Heart right ventricle (tissue), 16 donors: ENCODE measurements around the gene ABHD15. TPM values are rescaled to one million over a fixed set of nuclear protein-coding genes. Genes with fewer than 3 reads are reported as not detected.

Source experiments
- ATAC-seq, 8 donors: fragments of 200-7000 bp; cut with Tn5 transposase; one replicate each; pipeline ENCODE4 v1.9.1; 2020; ENCODE audit warnings: mild to moderate bottlenecking in 8 of 8, moderate library complexity in 8 of 8, moderate number of reproducible peaks in 1 of 8
- DNase-seq, 2 donors: peaks; one replicate each; pipeline ENCODE4 v3.0.0-alpha.2; 2020
- H3K27ac ChIP-seq, 10 donors: fragments of 200-600 bp; sonication (generic) in 2 of 10; one replicate each; pipeline versions ENCODE4 v1.5.0 to v1.8.0; 2020 to 2022; ENCODE audit warnings: mild to moderate bottlenecking in 3 of 10
- H3K27me3 ChIP-seq, 7 donors: fragments of 200-600 bp; one replicate each; pipeline ENCODE4 v1.8.0; 2021 to 2022; ENCODE audit warnings: mild to moderate bottlenecking in 2 of 7
- H3K36me3 ChIP-seq, 9 donors: fragments of 200-600 bp; sonication (generic) in 1 of 9; one replicate each; pipeline versions ENCODE4 v1.5.0 to v1.8.0; 2020 to 2022; ENCODE audit warnings: mild to moderate bottlenecking in 2 of 9
- H3K4me1 ChIP-seq, 9 donors: fragments of 200-600 bp; sonication (generic) in 1 of 9; one replicate each; pipeline versions ENCODE4 v1.5.0 to v1.8.0; 2020 to 2022; ENCODE audit warnings: mild to moderate bottlenecking in 4 of 9
- H3K4me3 ChIP-seq, 10 donors: fragments of 200-600 bp; sonication (generic) in 2 of 10; one replicate each; pipeline versions ENCODE4 v1.5.0 to v1.8.0; 2020 to 2022; ENCODE audit warnings: mild to moderate bottlenecking in 7 of 10, moderate library complexity in 2 of 10
- H3K9me3 ChIP-seq, 11 donors: fragments of 200-600 bp in 10 of 11; sonication (generic) in 2 of 11; one replicate each; pipeline versions ENCODE4 v1.5.0 to v1.8.0; 2013 to 2022; ENCODE audit warnings: mild to moderate bottlenecking in 2 of 11, control low read depth in 1 of 11, moderate library complexity in 1 of 11
- WGBS, 2 donors: extraction: QIAGEN DNeasy Blood & Tissue Kit; methylation state at CpG; one replicate each; pipeline ENCODE4 v1.1.7; 2013; ENCODE audit warnings: inconsistent platforms in 1 of 2; 5-methylcytosine and 5-hydroxymethylcytosine counted together
- intact Hi-C, 10 donors: fragments of 100-400 bp; cut with DNase I; formaldehyde crosslinking; loops; one replicate each; pipeline versions ENCODE4 v1.11.1 to v1.14.2; 2022
- polyA plus RNA-seq, 2 donors: library from polyadenylated mRNA; stranded (reverse); fragments of 200-250 nt; gene quantifications; one replicate each; pipeline ENCODE4 v1.2.3, GENCODE V29; 2013
- total RNA-seq, 10 donors: library from RNA; stranded (reverse); fragmentation: NEBNext Ultra II Directional in 3 of 10; extraction: Animal tissue kit (Norgen Biotek cat#: 25700) in 3 of 10; gene quantifications; one replicate each; pipeline versions ENCODE4 v1.2.1 to v1.2.4, GENCODE V29; 2021 to 2023
- TF ChIP-seq, protein P1 (sequence below), 9 donors: fragments of 200-600 bp; sonication (generic) in 2 of 9; IDR thresholded peaks; one replicate each; pipeline versions ENCODE4 v1.5.0 to v1.8.0; 2021 to 2022; ENCODE audit warnings: antibody characterized with exemption in 9 of 9, mild to moderate bottlenecking in 5 of 9, moderate library complexity in 1 of 9
- donor health status: Arrhythmogenic right ventricular cardiomyopathy.
- donor health status: ischemic (EF 13 %, LVEDD 7.1; RV severe dilation, severe dysfunction).
- donor health status: healthy with polysubstance abuse.
- donor health status: DM: no; HTN: yes; CAD: no.
- donor health status: DM: no; HTN: no; CAD: no.
- donor health status: ischemic (EF 25% LVEDD 6.9; RV normal size, moderate dysfunction).
- donor health status: ischemic (EF 25% LVEDD 5.7; RV mildly dilated, moderate dysfunction).
- donor health status: healthy.
- donor health status: DM: yes; HTN: yes; CAD: no.
- donor health status: Ischemic cardiomyopathy.
- donor health status: ischemic (EF 35%, LVEDD 5.7; RV mildly dilated, moderate dysfunction).
- donor health status: nonischemic (EF 11% LVEDD 7.7; RV severe dilation, severe dysfunction).
- donor health status: DM: yes; HTN: yes; CAD: no.
- donor health status: PGD.
- donor health status: ischemic (EF 29% LVEDD 5.4; RV normal size, mild dysfunction).
- donor health status: nonischemic (EF 23%, LVEDD 6.1; RV moderate dilation, normal function).

Gene ABHD15
- total and polyA plus RNA-seq, 12 donors = 3.5 to 9.0 (median 5.6) TPM

GRCh38 chr17:29510953-29511352, 55.9 kb downstream of the ABHD15 start:
- ATAC-seq = no peak
- Histone ChIP-seq H3K4me1 (no peaks in the 10 kb centered on the region), H3K27me3 (no peaks in the 10 kb centered on the region), H3K4me3 (no peak overlapping the region), H3K9me3 (no peaks in the 10 kb centered on the region), H3K36me3 (peaks cover 0 to 100% (median 35%) of the 10 kb centered on the region in 9 donors), H3K27ac (no peak overlapping the region)
- 98 to 99% methylated on average over 6 of the region's 6 CpGs for WGBS, 2 donors
- DNase-seq = no peak
- TF ChIP-seq, protein P1, sequence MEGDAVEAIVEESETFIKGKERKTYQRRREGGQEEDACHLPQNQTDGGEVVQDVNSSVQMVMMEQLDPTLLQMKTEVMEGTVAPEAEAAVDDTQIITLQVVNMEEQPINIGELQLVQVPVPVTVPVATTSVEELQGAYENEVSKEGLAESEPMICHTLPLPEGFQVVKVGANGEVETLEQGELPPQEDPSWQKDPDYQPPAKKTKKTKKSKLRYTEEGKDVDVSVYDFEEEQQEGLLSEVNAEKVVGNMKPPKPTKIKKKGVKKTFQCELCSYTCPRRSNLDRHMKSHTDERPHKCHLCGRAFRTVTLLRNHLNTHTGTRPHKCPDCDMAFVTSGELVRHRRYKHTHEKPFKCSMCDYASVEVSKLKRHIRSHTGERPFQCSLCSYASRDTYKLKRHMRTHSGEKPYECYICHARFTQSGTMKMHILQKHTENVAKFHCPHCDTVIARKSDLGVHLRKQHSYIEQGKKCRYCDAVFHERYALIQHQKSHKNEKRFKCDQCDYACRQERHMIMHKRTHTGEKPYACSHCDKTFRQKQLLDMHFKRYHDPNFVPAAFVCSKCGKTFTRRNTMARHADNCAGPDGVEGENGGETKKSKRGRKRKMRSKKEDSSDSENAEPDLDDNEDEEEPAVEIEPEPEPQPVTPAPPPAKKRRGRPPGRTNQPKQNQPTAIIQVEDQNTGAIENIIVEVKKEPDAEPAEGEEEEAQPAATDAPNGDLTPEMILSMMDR (IDR thresholded peaks at IDR 0.05) = no peak
- intact Hi-C loops = no loop called here

Other genes starting within 250 kb of the ABHD15 start
- gene TAOK1, start 176.7 kb downstream of the ABHD15 start, total RNA-seq = 10 to 100 TPM; 49.6 to 86.9 (median 70.7) TPM
- gene TAOK1, start 176.7 kb downstream of the ABHD15 start, polyA plus RNA-seq = 1 to 10 TPM; 6.4 to 8.9 TPM
- 10 to 100 TPM; 24.0 to 41.6 (median 30.2) TPM for gene TP53I13, start 1.7 kb upstream of the ABHD15 start, total RNA-seq
- 100 to 1,000 TPM in 1 of 2 donors, 10 to 100 TPM in 1; 92.8 to 106 TPM for gene TP53I13, start 1.7 kb upstream of the ABHD15 start, polyA plus RNA-seq
- 10 to 100 TPM; 20.6 to 34.7 (median 28.1) TPM for gene GIT1, start 22.6 kb upstream of the ABHD15 start, total RNA-seq
- gene GIT1, start 22.6 kb upstream of the ABHD15 start, polyA plus RNA-seq = 10 to 100 TPM; 31.6 to 35.4 TPM
- 1 to 10 TPM; 2.5 to 9.1 (median 5.5) TPM for gene ANKRD13B, start 26.1 kb upstream of the ABHD15 start, total RNA-seq
- gene ANKRD13B, start 26.1 kb upstream of the ABHD15 start, polyA plus RNA-seq = 1 to 10 TPM; 6.2 to 9.7 TPM
- gene CORO6, start 55.9 kb upstream of the ABHD15 start, total RNA-seq = 100 to 1,000 TPM in 4 of 10 donors, 10 to 100 TPM in 6; 72.0 to 110 (median 90.9) TPM
- 100 to 1,000 TPM in 1 of 2 donors, 10 to 100 TPM in 1; 53.2 to 262 TPM for gene CORO6, start 55.9 kb upstream of the ABHD15 start, polyA plus RNA-seq